GM12878 (cell line): Measurements from ENCODE around the gene XAB2.

Experiments used
- BHLHE40 ChIP-seq, 2 experiments: fragments of 450-650 bp in 1 of 2; IDR thresholded peaks; 2 replicates each; pipeline ENCODE4 v1.6.1; 2011 to 2017; ENCODE audit warnings: low read depth in 2 of 2, borderline replicate concordance in 1 of 2, improper control_type of control experiment in 1 of 2, low read length in 1 of 2, mild to moderate bottlenecking in 1 of 2
- BRCA1 ChIP-seq: IDR thresholded peaks from 2 replicates; pipeline ENCODE4 v1.6.1; 2011; ENCODE audit warnings: low read depth, low read length, improper control_type of control experiment
- CTCF ChIP-seq, 3 experiments: IDR thresholded peaks in 2 of 3; conservative IDR thresholded peaks in 1 of 3; 2 replicates each; pipeline ENCODE4 v1.5.1; 2011; ENCODE audit warnings: low read depth in 3 of 3, low read length in 3 of 3, mild to moderate bottlenecking in 3 of 3, control low read depth in 2 of 3, moderate library complexity in 2 of 3, inconsistent platforms in 1 of 3, mixed read lengths in 1 of 3; ENCODE audit not compliant: control insufficient read depth in 2 of 3, insufficient read depth in 1 of 3; ENCODE audit errors: extremely low read depth in 1 of 3
- EZH2 ChIP-seq: IDR thresholded peaks from 2 replicates; pipeline ENCODE4 v1.6.1; 2012; ENCODE audit warnings: low read depth, mild to moderate bottlenecking, control low read depth, inconsistent platforms, low read length, borderline replicate concordance; ENCODE audit not compliant: control insufficient read depth
- POLR2A ChIP-seq: IDR thresholded peaks from 2 replicates; pipeline ENCODE4 v1.6.1; 2011; ENCODE audit warnings: low read depth, mild to moderate bottlenecking, low read length
- SKIL ChIP-seq: fragments of 450-650 bp; IDR thresholded peaks from 2 replicates; pipeline ENCODE4 v1.6.1; 2017; ENCODE audit warnings: mild to moderate bottlenecking, low read depth, inconsistent platforms; ENCODE audit not compliant: poor library complexity, severe bottlenecking

- no peak for TF ChIP-seq EZH2
- no peak for TF ChIP-seq BRCA1
- no peak for TF ChIP-seq SKIL
- no peak for TF ChIP-seq CTCF (IDR thresholded peaks at IDR 0.05 in 2 of 3, conservative IDR thresholded peaks at IDR 0.05 in 1 of 3; ENCODE audit: control insufficient read depth in 2 of 3, extremely low read depth in 1 of 3, insufficient read depth in 1 of 3, low read depth in 3 of 3, low read length in 3 of 3)
- TF ChIP-seq POLR2A, result no peak
- TF ChIP-seq BHLHE40 (IDR thresholded peaks at IDR 0.05; ENCODE audit: borderline replicate concordance in 1 of 2, low read depth in 2 of 2, low read length in 1 of 2), result no peak
Measured at GRCh38 chr19:7602240-7602934, 27.0 kb downstream of the XAB2 start.
